ENCODE data around the gene GON4L.
"Not testable (repeated sequence)": the region's sequence is repeated elsewhere in the genome, so short reads cannot be mapped to it uniquely, and the experiment has no call there.

GON4L gene

DNA sequence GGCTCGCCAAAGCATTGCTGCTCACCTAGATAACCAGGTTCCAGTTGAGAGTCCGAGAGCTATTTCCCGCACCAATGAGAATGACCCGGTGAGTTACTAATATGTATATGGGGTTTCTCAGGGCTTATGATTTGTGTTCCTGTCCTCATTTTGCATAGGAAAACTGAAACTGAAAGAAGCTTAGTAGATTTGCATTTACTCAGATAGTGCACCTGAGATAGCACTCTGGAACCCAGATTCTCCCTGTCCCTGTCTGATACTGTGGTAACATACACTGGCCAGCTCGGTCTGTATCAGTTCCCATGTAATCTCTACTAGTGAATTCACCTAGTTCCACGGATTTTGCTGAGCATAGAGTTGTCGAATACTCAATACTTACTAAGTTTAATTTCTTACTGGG is 140.0 kb downstream of the GON4L start:
- TF ChIP-seq, protein P1, sequence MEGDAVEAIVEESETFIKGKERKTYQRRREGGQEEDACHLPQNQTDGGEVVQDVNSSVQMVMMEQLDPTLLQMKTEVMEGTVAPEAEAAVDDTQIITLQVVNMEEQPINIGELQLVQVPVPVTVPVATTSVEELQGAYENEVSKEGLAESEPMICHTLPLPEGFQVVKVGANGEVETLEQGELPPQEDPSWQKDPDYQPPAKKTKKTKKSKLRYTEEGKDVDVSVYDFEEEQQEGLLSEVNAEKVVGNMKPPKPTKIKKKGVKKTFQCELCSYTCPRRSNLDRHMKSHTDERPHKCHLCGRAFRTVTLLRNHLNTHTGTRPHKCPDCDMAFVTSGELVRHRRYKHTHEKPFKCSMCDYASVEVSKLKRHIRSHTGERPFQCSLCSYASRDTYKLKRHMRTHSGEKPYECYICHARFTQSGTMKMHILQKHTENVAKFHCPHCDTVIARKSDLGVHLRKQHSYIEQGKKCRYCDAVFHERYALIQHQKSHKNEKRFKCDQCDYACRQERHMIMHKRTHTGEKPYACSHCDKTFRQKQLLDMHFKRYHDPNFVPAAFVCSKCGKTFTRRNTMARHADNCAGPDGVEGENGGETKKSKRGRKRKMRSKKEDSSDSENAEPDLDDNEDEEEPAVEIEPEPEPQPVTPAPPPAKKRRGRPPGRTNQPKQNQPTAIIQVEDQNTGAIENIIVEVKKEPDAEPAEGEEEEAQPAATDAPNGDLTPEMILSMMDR (IDR thresholded peaks at IDR 0.05; ENCODE audit: low read depth, low read length) = no peak
- no peak for DNase-seq (ENCODE audit: extremely low read depth, low read depth)

DNA sequence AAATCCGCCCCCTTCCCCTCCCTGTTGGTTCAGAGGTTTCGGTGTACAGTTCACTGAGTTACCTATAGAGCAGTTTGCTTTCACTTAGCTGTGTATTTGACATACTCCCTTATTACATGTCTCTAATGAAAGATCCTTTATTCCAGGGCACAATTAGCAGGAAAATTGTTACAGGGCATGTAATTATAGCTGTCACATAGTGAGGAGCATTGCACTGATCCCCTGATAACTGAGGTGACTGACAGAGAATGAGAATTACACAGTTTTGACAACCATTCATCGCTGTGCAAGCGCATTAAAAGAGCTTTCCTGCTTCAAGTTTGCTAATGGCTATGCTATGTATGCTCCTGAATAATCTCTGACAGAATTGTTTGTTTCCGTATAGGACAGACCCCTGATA is 141.2 kb downstream of the GON4L start:
- TF ChIP-seq, protein P1 (IDR thresholded peaks at IDR 0.05; ENCODE audit: low read depth, low read length) = no peak
- no peak for DNase-seq (ENCODE audit: extremely low read depth, low read depth)

GRCh38 chr1:155715056-155715455 is 142.0 kb downstream of the GON4L start:
- DNase-seq (ENCODE audit: extremely low read depth, low read depth) = not testable (repeated sequence)

GRCh38 chr1:155713075-155713474 is 143.9 kb downstream of the GON4L start:
- no peak for DNase-seq (ENCODE audit: extremely low read depth, low read depth)
- TF ChIP-seq, protein P1 (IDR thresholded peaks at IDR 0.05; ENCODE audit: low read depth, low read length) = no peak

- not testable (repeated sequence) for DNase-seq (ENCODE audit: extremely low read depth, low read depth)
Observed at GRCh38 chr1:155712636-155713035, 144.4 kb downstream of the GON4L start.

GRCh38 chr1:155711457-155711856 is 145.6 kb downstream of the GON4L start:
- not testable (repeated sequence) for DNase-seq (ENCODE audit: extremely low read depth, low read depth)

DNA sequence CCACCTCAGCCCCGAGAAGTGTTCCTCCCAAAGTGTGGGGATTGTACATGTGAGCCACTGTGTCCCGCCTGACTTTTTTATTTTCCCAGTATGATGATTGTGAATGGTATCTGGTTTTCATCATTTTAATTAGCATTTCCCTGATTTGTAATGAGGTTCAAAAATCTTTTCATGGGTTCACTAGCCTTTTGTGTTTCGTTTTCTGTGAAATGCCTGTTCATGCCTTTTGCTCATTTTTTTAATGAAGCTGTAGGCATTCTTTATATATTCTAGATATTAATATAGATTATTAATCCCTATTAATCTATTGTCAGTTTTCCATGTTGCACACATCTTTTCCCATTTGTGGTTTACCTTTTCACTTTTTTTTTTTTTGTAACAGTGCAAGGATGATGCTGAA is 147.6 kb downstream of the GON4L start:
- DNase-seq (ENCODE audit: extremely low read depth, low read depth) = no peak
- TF ChIP-seq, protein P1 (IDR thresholded peaks at IDR 0.05; ENCODE audit: low read depth, low read length) = no peak

GRCh38 chr1:155706139-155706538 is 150.9 kb downstream of the GON4L start:
- TF ChIP-seq, protein P1 (IDR thresholded peaks at IDR 0.05; ENCODE audit: low read depth, low read length) = no peak
- DNase-seq (ENCODE audit: extremely low read depth, low read depth) = no peak

- not testable (repeated sequence) for DNase-seq (ENCODE audit: extremely low read depth, low read depth)
Observed at GRCh38 chr1:155704414-155704813, 152.6 kb downstream of the GON4L start.

DNA sequence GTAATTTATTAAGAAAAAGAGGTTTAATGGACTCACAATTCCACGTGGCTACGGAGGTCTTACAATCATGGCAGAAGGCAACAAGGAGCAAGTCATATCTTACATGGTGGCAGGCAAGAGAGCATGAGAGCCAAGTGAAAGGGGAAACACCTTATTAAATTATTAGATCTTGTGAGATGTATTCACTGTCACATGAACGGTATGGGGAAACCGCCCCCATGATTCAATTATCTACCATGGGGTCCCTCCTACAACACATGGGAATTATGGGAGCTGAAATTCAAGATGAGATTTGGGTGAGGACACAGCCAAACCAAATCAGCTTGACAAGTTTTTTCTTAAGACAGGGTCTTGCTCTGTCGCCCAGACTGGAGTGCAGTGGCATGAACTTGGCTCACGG is 153.8 kb downstream of the GON4L start:
- TF ChIP-seq, protein P1 (IDR thresholded peaks at IDR 0.05; ENCODE audit: low read depth, low read length) = no peak
- DNase-seq (ENCODE audit: extremely low read depth, low read depth) = no peak

GRCh38 chr1:155701675-155702074 is 155.3 kb downstream of the GON4L start:
- DNase-seq (ENCODE audit: extremely low read depth, low read depth) = not testable (repeated sequence)

Measured in AG09319 (cell line).